ENCODE results near the gene CAMK4. TPM values are rescaled to one million over a fixed set of nuclear protein-coding genes. Genes with fewer than 3 reads are reported as not detected.
"Not testable (repeated sequence)": the region's sequence is repeated elsewhere in the genome, so short reads cannot be mapped to it uniquely, and the experiment has no call there.

The CAMK4 gene
- polyA plus RNA-seq, 1 donor from 2014 or later: 16.6 TPM

DNA sequence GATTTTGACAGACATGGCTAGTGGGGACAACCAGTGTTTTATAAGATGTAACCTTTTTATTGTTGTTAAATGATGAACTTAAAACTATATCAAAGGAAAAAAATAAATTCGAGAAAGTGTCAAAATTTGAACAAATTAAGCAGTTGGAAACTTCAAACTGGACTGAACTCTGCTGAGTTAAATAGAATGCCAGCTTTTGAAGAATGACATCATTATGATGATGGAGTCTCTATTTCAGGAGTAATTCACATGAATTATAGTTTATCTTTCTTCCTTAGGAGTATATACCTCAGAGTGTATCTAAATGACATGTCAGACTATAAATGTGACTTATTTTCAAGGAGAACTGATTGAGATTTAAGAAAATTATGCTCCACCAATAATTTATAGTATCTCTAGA lies 125.2 kb downstream of the CAMK4 start:
- no peaks in the 10 kb centered on the region for H3K79me2 ChIP-seq (replicated peaks; ENCODE audit: insufficient read depth, low read length)
- no peak overlapping the region for H3K4me3 ChIP-seq (ENCODE audit: low read length)
- no peak overlapping the region for H3K27ac ChIP-seq (ENCODE audit: low read length)
- no peak overlapping the region for H3K4me2 ChIP-seq (ENCODE audit: low read length)
- H3K27me3 ChIP-seq (ENCODE audit: insufficient read depth, low read depth, low read length): no peaks in the 10 kb centered on the region
- no peak overlapping the region for H3K9ac ChIP-seq (ENCODE audit: low read length)
- H3K9me2 ChIP-seq (ENCODE audit: insufficient read depth, low read length): no peaks in the 10 kb centered on the region
- no peaks in the 10 kb centered on the region for H4K20me1 ChIP-seq (ENCODE audit: insufficient read depth)
- no peaks in the 10 kb centered on the region for H3F3A ChIP-seq (ENCODE audit: insufficient read depth, low read length, poor library complexity, severe bottlenecking)
- H3K9me3 ChIP-seq (ENCODE audit: low read length): no peaks in the 10 kb centered on the region
- TF ChIP-seq SMC3 (conservative IDR thresholded peaks at IDR 0.05; ENCODE audit: poor library complexity): no peak
- TF ChIP-seq EP300 (conservative IDR thresholded peaks at IDR 0.05; ENCODE audit: poor library complexity, severe bottlenecking): no peak
- TF ChIP-seq, protein P1, sequence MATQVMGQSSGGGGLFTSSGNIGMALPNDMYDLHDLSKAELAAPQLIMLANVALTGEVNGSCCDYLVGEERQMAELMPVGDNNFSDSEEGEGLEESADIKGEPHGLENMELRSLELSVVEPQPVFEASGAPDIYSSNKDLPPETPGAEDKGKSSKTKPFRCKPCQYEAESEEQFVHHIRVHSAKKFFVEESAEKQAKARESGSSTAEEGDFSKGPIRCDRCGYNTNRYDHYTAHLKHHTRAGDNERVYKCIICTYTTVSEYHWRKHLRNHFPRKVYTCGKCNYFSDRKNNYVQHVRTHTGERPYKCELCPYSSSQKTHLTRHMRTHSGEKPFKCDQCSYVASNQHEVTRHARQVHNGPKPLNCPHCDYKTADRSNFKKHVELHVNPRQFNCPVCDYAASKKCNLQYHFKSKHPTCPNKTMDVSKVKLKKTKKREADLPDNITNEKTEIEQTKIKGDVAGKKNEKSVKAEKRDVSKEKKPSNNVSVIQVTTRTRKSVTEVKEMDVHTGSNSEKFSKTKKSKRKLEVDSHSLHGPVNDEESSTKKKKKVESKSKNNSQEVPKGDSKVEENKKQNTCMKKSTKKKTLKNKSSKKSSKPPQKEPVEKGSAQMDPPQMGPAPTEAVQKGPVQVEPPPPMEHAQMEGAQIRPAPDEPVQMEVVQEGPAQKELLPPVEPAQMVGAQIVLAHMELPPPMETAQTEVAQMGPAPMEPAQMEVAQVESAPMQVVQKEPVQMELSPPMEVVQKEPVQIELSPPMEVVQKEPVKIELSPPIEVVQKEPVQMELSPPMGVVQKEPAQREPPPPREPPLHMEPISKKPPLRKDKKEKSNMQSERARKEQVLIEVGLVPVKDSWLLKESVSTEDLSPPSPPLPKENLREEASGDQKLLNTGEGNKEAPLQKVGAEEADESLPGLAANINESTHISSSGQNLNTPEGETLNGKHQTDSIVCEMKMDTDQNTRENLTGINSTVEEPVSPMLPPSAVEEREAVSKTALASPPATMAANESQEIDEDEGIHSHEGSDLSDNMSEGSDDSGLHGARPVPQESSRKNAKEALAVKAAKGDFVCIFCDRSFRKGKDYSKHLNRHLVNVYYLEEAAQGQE (IDR thresholded peaks at IDR 0.05; ENCODE audit: borderline replicate concordance): no peak
- TF ChIP-seq POLR2AphosphoS5 (IDR thresholded peaks at IDR 0.05): no peak
- TF ChIP-seq TAF1 (IDR thresholded peaks at IDR 0.05; ENCODE audit: low read depth): no peak
- TF ChIP-seq, protein P2, sequence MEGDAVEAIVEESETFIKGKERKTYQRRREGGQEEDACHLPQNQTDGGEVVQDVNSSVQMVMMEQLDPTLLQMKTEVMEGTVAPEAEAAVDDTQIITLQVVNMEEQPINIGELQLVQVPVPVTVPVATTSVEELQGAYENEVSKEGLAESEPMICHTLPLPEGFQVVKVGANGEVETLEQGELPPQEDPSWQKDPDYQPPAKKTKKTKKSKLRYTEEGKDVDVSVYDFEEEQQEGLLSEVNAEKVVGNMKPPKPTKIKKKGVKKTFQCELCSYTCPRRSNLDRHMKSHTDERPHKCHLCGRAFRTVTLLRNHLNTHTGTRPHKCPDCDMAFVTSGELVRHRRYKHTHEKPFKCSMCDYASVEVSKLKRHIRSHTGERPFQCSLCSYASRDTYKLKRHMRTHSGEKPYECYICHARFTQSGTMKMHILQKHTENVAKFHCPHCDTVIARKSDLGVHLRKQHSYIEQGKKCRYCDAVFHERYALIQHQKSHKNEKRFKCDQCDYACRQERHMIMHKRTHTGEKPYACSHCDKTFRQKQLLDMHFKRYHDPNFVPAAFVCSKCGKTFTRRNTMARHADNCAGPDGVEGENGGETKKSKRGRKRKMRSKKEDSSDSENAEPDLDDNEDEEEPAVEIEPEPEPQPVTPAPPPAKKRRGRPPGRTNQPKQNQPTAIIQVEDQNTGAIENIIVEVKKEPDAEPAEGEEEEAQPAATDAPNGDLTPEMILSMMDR (IDR thresholded peaks at IDR 0.05; ENCODE audit: poor library complexity, severe bottlenecking): no peak
- TF ChIP-seq RAD21 (conservative IDR thresholded peaks at IDR 0.05): no peak
- no peaks in the 10 kb centered on the region for H3K36me3 ChIP-seq (ENCODE audit: insufficient read depth, low read length)
- H2AFZ ChIP-seq (ENCODE audit: low read depth, low read length): no peak overlapping the region

DNA sequence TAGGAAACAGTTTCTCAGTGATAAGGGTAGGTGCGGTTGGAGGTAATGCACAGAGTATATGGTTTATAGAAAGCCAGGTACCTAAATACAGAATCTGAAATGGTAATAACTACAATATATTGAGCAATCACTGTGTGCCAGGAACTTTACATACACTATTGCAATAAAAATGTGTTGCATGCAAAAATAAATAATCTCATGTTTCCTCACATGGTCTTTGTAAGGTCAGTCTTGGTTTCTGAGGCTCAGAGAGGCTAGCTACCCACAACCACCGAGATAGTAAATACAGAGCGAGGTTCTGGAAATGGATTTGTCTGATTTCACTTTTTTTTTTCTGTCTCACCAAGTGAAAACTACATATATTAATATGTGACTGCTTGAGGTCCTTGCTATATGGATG lies 128.9 kb downstream of the CAMK4 start:
- no peak overlapping the region for H3K4me2 ChIP-seq (ENCODE audit: low read length)
- no peak overlapping the region for H3K27ac ChIP-seq (ENCODE audit: low read length)
- no peak overlapping the region for H3K4me3 ChIP-seq (ENCODE audit: low read length)
- no peak for TF ChIP-seq TAF1 (IDR thresholded peaks at IDR 0.05; ENCODE audit: low read depth)
- no peak for TF ChIP-seq EZH2 (IDR thresholded peaks at IDR 0.05; ENCODE audit: borderline replicate concordance, insufficient read depth, low read length, poor library complexity, severe bottlenecking)
- TF ChIP-seq, protein P2 (IDR thresholded peaks at IDR 0.05; ENCODE audit: poor library complexity, severe bottlenecking): no peak
- no peak for TF ChIP-seq EP300 (conservative IDR thresholded peaks at IDR 0.05; ENCODE audit: poor library complexity, severe bottlenecking)
- TF ChIP-seq RAD21 (conservative IDR thresholded peaks at IDR 0.05): no peak
- no peak for TF ChIP-seq SMC3 (conservative IDR thresholded peaks at IDR 0.05; ENCODE audit: poor library complexity)
- no peak for TF ChIP-seq MXI1 (conservative IDR thresholded peaks at IDR 0.05; ENCODE audit: poor library complexity, severe bottlenecking)
- TF ChIP-seq, protein P1 (IDR thresholded peaks at IDR 0.05; ENCODE audit: borderline replicate concordance): no peak
- TF ChIP-seq POLR2AphosphoS5 (IDR thresholded peaks at IDR 0.05): no peak
- no peaks in the 10 kb centered on the region for H3K36me3 ChIP-seq (ENCODE audit: insufficient read depth, low read length)
- no peaks in the 10 kb centered on the region for H3K9me3 ChIP-seq (ENCODE audit: low read length)
- no peaks in the 10 kb centered on the region for H3F3A ChIP-seq (ENCODE audit: insufficient read depth, low read length, poor library complexity, severe bottlenecking)
- H3K9ac ChIP-seq (ENCODE audit: low read length): no peak overlapping the region
- no peaks in the 10 kb centered on the region for H3K9me2 ChIP-seq (ENCODE audit: insufficient read depth, low read length)
- H4K20me1 ChIP-seq (ENCODE audit: insufficient read depth): no peaks in the 10 kb centered on the region
- no peaks in the 10 kb centered on the region for H3K79me2 ChIP-seq (replicated peaks; ENCODE audit: insufficient read depth, low read length)
- no peak overlapping the region for H2AFZ ChIP-seq (ENCODE audit: low read depth, low read length)
- H3K27me3 ChIP-seq (ENCODE audit: insufficient read depth, low read depth, low read length): no peaks in the 10 kb centered on the region

DNA sequence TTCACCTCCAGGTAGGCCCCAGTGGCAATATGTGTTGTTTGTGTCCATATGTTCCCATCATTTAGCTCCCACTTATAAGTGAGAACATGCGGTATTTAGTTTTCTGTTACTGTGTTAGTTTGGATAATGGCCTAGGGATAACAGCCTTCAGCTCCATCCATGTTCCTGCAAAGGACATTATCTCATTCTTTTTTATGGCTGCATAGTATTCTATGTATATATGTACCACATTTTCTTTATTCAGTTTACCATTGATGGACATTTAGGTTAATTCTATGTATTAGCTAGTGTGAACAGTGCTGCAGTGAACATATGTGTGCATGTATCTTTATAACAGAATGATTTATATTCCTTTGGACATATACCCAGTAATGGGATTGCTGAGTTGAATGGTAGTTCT lies 134.5 kb downstream of the CAMK4 start:
- not testable (repeated sequence) for H3K27me3 ChIP-seq (ENCODE audit: insufficient read depth, low read depth, low read length); H4K20me1 ChIP-seq (ENCODE audit: insufficient read depth); H3K4me3 ChIP-seq (ENCODE audit: low read length); H3K9me2 ChIP-seq (ENCODE audit: insufficient read depth, low read length); H3F3A ChIP-seq (ENCODE audit: insufficient read depth, low read length, poor library complexity, severe bottlenecking); H3K4me2 ChIP-seq (ENCODE audit: low read length); H3K36me3 ChIP-seq (ENCODE audit: insufficient read depth, low read length); H3K9ac ChIP-seq (ENCODE audit: low read length); H3K27ac ChIP-seq (ENCODE audit: low read length); H3K9me3 ChIP-seq (ENCODE audit: low read length); H3K79me2 ChIP-seq (replicated peaks; ENCODE audit: insufficient read depth, low read length); H2AFZ ChIP-seq (ENCODE audit: low read depth, low read length)

All from neural cell (in vitro differentiated cells).